ENCODE measurements around the gene PSAP. TPM values are rescaled to one million over a fixed set of nuclear protein-coding genes. Genes with fewer than 3 reads are reported as not detected.

Gene PSAP
- total and polyA plus RNA-seq, 9 donors = 632 to 3,407 (median 1,118) TPM

GRCh38 chr10:71825217-71825616 lies 25.8 kb downstream of the PSAP start:
- 73 to 82% (median 78%) methylated on average over 8 to 11 of the region's 11 CpGs for WGBS, 3 donors
- no peak for DNase-seq
- intact Hi-C loops (cut with DNase I) = loop anchor here in 1 of 4 donors (5.0 kb wide), 1 partner anchor 303 kb away; no protein-coding TSS in a partner anchor
- Histone ChIP-seq H3K36me3 (peaks cover 3% of the 10 kb centered on the region), H3K27me3 (no peaks in the 10 kb centered on the region), H3K4me3 (no peak overlapping the region), H3K4me1 (ENCODE audit: insufficient read depth) (no peaks in the 10 kb centered on the region), H3K27ac (no peak overlapping the region), H3K9me3 (no peaks in the 10 kb centered on the region)
- TF ChIP-seq CTCF (IDR thresholded peaks at IDR 0.05) = no peak
- no peak for TF ChIP-seq POLR2A (IDR thresholded peaks at IDR 0.05)
- no peak for TF ChIP-seq EP300 (IDR thresholded peaks at IDR 0.05)

GRCh38 chr10:71824333-71824732 lies 26.7 kb downstream of the PSAP start:
- intact Hi-C loops (cut with DNase I) = no loop called here

GRCh38 chr10:71823356-71823755 lies 27.7 kb downstream of the PSAP start:
- no peak overlapping the region for H3K4me3 ChIP-seq
- H3K27ac ChIP-seq = no peak overlapping the region
- 88 to 93% (median 88%) methylated on average over 4 of the region's 4 CpGs for WGBS, 3 donors
- H3K4me1 ChIP-seq (ENCODE audit: insufficient read depth) = no peaks in the 10 kb centered on the region
- peaks cover 3% of the 10 kb centered on the region for H3K36me3 ChIP-seq
- no peaks in the 10 kb centered on the region for H3K27me3 ChIP-seq
- intact Hi-C loops (cut with DNase I) = no loop called here
- no peaks in the 10 kb centered on the region for H3K9me3 ChIP-seq
- TF ChIP-seq EP300 (IDR thresholded peaks at IDR 0.05) = no peak
- TF ChIP-seq CTCF (IDR thresholded peaks at IDR 0.05) = no peak
- no peak for TF ChIP-seq POLR2A (IDR thresholded peaks at IDR 0.05)
- DNase-seq = no peak

More at GRCh38 chr10:71824333-71824732, 26.7 kb downstream of the PSAP start:
- Histone ChIP-seq H3K36me3 (peaks cover 3% of the 10 kb centered on the region), H3K4me3 (no peak overlapping the region), H3K4me1 (ENCODE audit: insufficient read depth) (no peaks in the 10 kb centered on the region), H3K9me3 (no peaks in the 10 kb centered on the region), H3K27ac (no peak overlapping the region), H3K27me3 (no peaks in the 10 kb centered on the region)
- TF ChIP-seq POLR2A (IDR thresholded peaks at IDR 0.05) (no peak), CTCF (IDR thresholded peaks at IDR 0.05) (no peak), EP300 (IDR thresholded peaks at IDR 0.05) (no peak)
- 91 to 97% (median 94%) methylated on average over 3 of the region's 3 CpGs for WGBS, 3 donors
- no peak for DNase-seq

GRCh38 chr10:71821909-71822763 lies 28.9 kb downstream of the PSAP start:
- DNase-seq = no peak
- Histone ChIP-seq H3K36me3 (peaks cover 3% of the 10 kb centered on the region), H3K4me1 (ENCODE audit: insufficient read depth) (no peaks in the 10 kb centered on the region), H3K9me3 (no peaks in the 10 kb centered on the region), H3K27ac (no peak overlapping the region), H3K4me3 (no peak overlapping the region), H3K27me3 (no peaks in the 10 kb centered on the region)
- 43 to 60% (median 47%) methylated on average over 9 of the region's 9 CpGs for WGBS, 3 donors
- intact Hi-C loops (cut with DNase I) = no loop called here
- TF ChIP-seq POLR2A (IDR thresholded peaks at IDR 0.05) = no peak

- DNase-seq = no peak
Observed at GRCh38 chr10:71820966-71821365, 30.1 kb downstream of the PSAP start.

More at GRCh38 chr10:71820966-71821365, 30.1 kb downstream of the PSAP start:
- Histone ChIP-seq H3K27me3 (no peaks in the 10 kb centered on the region), H3K36me3 (peaks cover 3% of the 10 kb centered on the region), H3K27ac (no peak overlapping the region), H3K9me3 (no peaks in the 10 kb centered on the region), H3K4me3 (no peak overlapping the region), H3K4me1 (ENCODE audit: insufficient read depth) (no peaks in the 10 kb centered on the region)
- 77 to 83% (median 81%) methylated on average over 8 of the region's 8 CpGs for WGBS, 3 donors
- intact Hi-C loops (cut with DNase I) = no loop called here
- no peak for TF ChIP-seq EP300 (IDR thresholded peaks at IDR 0.05)
- TF ChIP-seq CTCF (IDR thresholded peaks at IDR 0.05) = no peak
- TF ChIP-seq POLR2A (IDR thresholded peaks at IDR 0.05) = no peak
